COLO668 (cell line): Measurements from ENCODE around the gene SUSD1.
"Not testable (repeated sequence)": the region's sequence is repeated elsewhere in the genome, so short reads cannot be mapped to it uniquely, and the experiment has no call there.

Source experiments
- DNase-seq: peaks from one replicate; lab custom pipeline; 2025; ENCODE audit not compliant: unreplicated experiment; lab: John Stamatoyannopoulos, UW

Gene SUSD1

DNA sequence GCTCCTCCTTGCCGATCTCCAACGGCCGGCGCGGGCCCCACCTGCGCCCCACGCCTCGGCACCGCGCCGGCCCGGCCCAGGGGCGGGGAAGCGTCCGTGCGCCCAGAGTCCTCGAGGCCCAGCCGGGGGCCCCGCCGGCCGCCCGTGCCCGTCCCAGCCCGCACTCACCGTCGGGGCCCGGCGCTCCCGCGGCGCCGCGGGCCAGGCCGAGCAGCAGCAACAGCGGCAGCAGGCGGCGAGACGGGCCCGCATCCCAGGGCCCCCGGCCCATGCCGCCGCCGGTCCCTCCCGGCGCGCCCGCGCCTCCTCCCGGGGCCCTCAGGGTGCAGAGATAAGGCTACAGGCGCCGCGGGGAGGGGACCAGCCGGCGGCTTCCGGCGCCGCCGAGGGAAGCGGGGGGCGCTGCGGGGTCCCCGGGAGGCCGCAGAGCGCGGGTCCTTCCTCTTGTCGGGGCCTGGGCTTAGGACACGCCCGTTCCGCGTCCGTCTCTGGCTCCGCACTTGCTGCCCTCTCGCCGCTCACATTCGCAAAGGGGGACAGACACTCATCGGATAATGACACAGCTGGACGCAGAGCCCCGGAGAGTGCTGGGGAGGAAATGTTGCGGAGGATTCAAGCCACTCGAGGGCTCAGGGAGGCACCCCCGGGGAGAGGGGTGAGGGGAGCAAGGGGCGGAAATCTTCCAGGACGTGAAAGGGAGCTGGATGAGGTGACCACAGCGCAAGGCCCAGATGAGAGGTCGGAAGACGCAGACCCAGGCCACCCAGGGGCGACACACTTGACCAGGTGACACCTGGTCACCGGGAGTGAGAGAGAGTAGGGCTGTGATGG lies at the start of gene SUSD1:
Gene SUSD1, minus strand, starts transcription at position 333 of the 831 bp plus-strand sequence. Its CDS starts 62 bp downstream, at position 271.
- peak; percentile 69 for DNase-seq

GRCh38 chr9:112224401-112225289 lies 49.5 kb upstream of the SUSD1 start:
- DNase-seq = no peak

DNA sequence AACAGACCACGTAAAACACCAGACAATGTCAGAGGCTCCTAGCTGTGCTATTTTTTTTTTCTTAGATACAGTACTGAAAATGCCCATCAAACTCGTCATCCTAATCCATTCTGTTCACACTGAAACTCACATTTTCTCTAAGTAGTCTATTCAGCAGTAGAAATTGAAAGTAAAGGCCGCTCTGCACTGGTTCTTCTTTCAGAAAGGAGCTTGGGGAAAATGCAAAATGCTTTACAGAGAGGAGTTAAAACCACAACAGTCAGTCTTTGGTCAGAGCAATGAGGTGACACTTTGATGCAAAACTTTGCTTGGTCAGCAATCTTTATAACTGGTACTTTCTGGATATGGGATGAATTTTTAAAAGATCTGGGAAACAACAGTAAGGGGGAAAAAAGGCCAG lies 43.8 kb upstream of the SUSD1 start:
- no peak for DNase-seq

DNA sequence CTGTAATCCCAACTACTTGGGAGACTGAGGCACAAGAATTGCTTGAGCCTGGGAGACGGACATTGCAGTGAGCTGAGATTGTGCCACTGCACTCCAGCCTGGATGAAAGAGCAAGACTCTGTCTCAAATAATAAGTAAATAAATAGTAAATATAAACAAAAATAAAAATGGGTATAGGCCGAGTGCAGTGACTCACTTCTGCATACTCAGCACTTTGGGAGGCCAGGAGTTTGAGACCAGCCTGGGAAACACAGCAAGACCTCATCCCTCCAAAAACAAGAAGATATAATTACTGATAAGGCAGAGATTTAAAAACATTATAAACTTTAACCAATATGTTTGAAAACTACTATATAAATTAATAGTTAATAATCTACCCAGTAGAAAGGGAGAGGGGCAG lies 37.8 kb upstream of the SUSD1 start:
- no peak for DNase-seq

GRCh38 chr9:112207451-112207850 lies 32.4 kb upstream of the SUSD1 start:
- DNase-seq = no peak

DNA sequence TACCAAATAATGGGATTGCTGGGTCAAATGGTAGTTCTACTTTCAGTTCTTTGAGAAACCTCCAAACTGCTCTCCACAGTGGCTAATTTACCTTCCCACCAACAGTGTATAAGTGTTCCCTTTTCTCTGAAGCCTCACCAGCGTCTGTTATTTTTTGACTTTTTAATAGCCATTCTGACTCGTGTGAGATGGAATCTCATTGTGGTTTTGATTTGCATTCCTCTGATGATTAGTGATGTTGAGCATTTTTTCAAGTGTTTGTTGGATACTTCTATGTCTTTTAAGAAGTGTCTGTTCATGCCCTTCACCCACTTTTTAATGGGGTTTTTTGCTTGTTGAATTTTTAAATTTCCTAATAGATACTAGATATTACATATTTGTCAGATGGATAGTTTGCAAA lies 28.4 kb upstream of the SUSD1 start:
- no peak for DNase-seq

GRCh38 chr9:112200711-112201110 lies 25.6 kb upstream of the SUSD1 start:
- no peak for DNase-seq

- no peak for DNase-seq
Measured at GRCh38 chr9:112198646-112199045, 23.5 kb upstream of the SUSD1 start.

GRCh38 chr9:112194969-112195431 lies 19.9 kb upstream of the SUSD1 start:
- DNase-seq = no peak

DNA sequence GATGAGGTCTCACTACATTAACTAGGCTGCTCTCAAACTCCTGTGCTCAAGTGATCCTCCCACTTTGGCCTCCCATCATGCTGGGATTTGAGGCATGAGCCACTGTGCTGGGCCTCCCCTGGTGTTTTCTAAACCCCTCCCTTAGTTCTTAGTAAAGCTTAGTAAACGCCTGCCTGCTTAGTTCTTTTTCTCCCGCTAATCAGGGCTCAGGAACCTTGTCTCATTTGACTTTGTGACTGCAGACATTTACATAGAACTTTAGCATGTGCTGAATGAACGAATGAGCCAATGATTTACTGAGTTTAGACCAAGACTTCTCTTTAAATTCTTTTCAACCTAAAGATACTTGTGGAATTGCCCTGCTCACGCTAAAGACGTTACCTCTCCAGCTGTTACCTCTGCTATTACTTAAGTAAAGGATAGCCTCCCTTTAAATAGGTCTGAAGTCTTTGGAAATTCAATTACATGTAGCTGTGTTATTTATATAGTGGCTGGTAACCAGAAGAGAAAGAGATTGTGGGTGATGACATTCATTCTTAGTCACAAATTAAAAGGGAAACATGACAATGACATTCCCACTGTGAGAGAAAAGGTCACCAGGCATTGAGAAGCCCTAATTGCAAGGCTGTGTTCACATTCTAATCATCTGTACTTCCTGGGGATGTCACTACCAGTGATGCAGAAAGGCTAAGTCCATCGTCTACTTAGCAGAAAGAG lies 18.6 kb upstream of the SUSD1 start:
- no peak for DNase-seq

- DNase-seq = not testable (repeated sequence)
Measured at GRCh38 chr9:112190320-112190719, 15.2 kb upstream of the SUSD1 start.

DNA sequence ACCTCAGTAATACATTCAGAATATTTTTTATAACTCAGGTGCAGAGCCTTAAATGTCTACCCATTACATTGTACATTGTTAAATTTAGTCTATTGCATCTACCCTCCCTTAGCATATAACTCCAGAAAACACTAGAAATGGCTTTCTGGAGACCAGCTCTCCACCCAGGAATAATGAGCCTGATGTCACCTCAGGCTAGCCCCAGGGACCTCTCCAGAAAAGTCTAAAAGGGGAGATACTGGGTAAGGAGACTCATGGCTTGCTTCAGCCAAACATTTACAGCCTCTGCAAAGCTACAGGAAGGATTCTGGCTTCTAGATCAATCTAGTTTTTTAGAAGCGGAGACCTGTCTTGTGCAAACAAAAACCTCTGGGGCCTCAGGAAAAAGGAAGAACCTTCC lies 13.8 kb upstream of the SUSD1 start:
- no peak for DNase-seq

GRCh38 chr9:112187404-112187803 lies 12.3 kb upstream of the SUSD1 start:
- DNase-seq = no peak

GRCh38 chr9:112186695-112187094 lies 11.6 kb upstream of the SUSD1 start:
- DNase-seq = no peak

GRCh38 chr9:112184946-112185345 lies 9.8 kb upstream of the SUSD1 start:
- no peak for DNase-seq

GRCh38 chr9:112184221-112184620 lies 9.1 kb upstream of the SUSD1 start:
- DNase-seq = no peak

DNA sequence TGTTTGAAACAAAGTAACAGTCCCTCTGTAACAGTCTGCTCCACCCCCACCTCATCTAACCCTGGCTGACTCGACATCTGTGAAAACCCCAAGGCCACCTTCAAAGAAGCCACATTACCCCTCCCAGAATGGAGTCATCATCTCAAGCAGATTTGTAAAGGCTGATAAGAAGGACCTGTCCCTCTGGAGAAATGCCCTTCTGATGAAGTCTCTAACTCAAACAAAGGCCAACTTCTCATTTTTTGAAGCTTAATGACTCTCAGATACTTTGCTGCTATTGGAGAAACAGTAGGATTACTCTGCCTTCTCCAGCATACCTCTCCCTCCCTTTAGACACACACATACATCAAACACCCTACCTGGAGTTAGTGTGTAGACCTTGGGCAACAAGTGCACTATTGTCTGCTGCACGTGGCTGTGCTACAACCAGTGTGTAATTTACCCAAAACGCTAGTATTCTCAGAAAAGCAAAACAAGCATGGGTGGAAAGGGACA lies 5.3 kb upstream of the SUSD1 start:
- DNase-seq = no peak

GRCh38 chr9:112179816-112180215 lies 4.7 kb upstream of the SUSD1 start:
- no peak for DNase-seq

GRCh38 chr9:112176524-112176923 lies 1.4 kb upstream of the SUSD1 start:
- DNase-seq = no peak

GRCh38 chr9:112175796-112176315 lies 759 bp upstream of the SUSD1 start:
- no peak for DNase-seq
